ENCODE measurements around the gene TEX55. TPM values are rescaled to one million over a fixed set of nuclear protein-coding genes. Genes with fewer than 3 reads are reported as not detected.

The TEX55 gene
- total and polyA plus RNA-seq, 12 donors, result not detected

DNA sequence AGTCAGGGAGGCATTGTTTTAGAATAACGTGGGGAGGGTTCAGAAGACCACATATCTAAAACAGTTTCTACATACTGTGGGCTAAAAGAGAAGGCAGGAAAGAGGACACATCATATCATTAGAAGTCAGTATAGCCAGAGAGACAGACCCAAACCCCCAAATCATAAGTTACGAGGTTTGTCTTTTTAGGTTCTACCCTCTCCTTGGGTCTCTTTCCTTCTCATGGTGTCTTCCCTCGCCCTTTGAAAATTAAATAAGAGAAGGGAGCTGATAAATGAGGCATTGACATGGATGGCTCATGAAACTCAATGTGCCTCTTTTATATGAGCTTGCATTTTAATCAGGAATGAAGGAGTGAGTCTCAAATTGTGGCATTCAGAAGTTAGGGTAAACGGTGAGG, 30.8 kb downstream of the TEX55 start:
- no peak overlapping the region for H3K27ac ChIP-seq
- H3K4me3 ChIP-seq, result no peak overlapping the region
- H3K27me3 ChIP-seq, result no peaks in the 10 kb centered on the region
- H3K4me1 ChIP-seq (replicated peaks in 1 of 2), result no peaks in the 10 kb centered on the region
- 71 to 79% (median 71%) methylated on average over 4 of the region's 4 CpGs for WGBS, 4 donors
- intact Hi-C loops (cut with DNase I), result no loop called here
- no peaks in the 10 kb centered on the region for H3K36me3 ChIP-seq (replicated peaks in 1 of 2)
- TF ChIP-seq, protein P1, sequence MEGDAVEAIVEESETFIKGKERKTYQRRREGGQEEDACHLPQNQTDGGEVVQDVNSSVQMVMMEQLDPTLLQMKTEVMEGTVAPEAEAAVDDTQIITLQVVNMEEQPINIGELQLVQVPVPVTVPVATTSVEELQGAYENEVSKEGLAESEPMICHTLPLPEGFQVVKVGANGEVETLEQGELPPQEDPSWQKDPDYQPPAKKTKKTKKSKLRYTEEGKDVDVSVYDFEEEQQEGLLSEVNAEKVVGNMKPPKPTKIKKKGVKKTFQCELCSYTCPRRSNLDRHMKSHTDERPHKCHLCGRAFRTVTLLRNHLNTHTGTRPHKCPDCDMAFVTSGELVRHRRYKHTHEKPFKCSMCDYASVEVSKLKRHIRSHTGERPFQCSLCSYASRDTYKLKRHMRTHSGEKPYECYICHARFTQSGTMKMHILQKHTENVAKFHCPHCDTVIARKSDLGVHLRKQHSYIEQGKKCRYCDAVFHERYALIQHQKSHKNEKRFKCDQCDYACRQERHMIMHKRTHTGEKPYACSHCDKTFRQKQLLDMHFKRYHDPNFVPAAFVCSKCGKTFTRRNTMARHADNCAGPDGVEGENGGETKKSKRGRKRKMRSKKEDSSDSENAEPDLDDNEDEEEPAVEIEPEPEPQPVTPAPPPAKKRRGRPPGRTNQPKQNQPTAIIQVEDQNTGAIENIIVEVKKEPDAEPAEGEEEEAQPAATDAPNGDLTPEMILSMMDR (IDR thresholded peaks at IDR 0.05), result no peak
- TF ChIP-seq POLR2A (IDR thresholded peaks at IDR 0.05), result no peak
- no peaks in the 10 kb centered on the region for H3K9me3 ChIP-seq (replicated peaks in 1 of 3)
- no peak for DNase-seq

DNA sequence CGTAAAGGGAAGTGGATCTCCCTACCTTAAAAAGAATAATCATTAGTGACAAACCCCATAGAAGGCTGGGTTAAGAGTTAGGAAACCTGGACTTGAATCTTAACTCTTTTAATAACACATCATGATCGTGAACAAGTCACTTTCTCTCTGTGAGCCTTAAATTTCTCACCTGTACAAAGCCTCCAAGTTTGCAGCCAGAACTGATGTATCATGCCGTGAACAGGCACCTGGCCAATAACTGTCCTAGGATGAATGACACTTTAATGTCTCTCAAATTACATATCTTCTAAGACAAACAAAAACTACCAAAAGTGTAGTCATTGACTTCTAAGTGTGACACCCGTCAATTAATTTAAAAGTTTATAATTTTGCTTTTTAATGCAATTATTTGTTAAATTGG, 31.4 kb downstream of the TEX55 start:
- no peak overlapping the region for H3K4me3 ChIP-seq
- TF ChIP-seq POLR2A (IDR thresholded peaks at IDR 0.05), result no peak
- TF ChIP-seq, protein P1 (IDR thresholded peaks at IDR 0.05), result no peak
- 67 to 81% (median 77%) methylated on average over 4 of the region's 4 CpGs for WGBS, 4 donors
- no peak for DNase-seq
- no peaks in the 10 kb centered on the region for H3K9me3 ChIP-seq (replicated peaks in 1 of 3)
- intact Hi-C loops (cut with DNase I), result no loop called here
- H3K4me1 ChIP-seq (replicated peaks in 1 of 2), result no peaks in the 10 kb centered on the region
- no peaks in the 10 kb centered on the region for H3K27me3 ChIP-seq
- H3K36me3 ChIP-seq (replicated peaks in 1 of 2), result no peaks in the 10 kb centered on the region
- no peak overlapping the region for H3K27ac ChIP-seq

DNA sequence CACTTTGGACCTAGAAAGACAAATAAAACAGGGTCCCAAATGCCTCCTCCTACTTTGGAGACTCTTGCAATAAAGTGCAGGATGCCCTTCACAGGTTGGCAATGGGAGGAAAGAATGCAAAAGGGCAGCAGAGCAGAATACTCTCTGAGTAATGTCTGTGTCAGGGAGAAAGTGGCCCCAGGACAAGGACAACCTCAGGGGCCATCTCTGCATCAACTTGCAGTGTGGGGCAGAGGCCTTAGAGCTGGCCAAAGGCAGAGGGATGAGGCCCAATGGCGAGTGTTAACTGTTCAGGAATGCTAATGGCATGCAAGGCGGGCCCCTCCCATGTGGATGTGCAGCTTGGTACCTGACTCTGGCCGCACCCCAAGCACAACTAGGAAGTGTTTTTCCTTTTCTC, 35.8 kb downstream of the TEX55 start:
- no peak overlapping the region for H3K27ac ChIP-seq
- WGBS, 4 donors, result 58 to 81% (median 76%) methylated on average over 3 of the region's 3 CpGs
- no peak overlapping the region for H3K4me3 ChIP-seq
- no peaks in the 10 kb centered on the region for H3K27me3 ChIP-seq
- no peaks in the 10 kb centered on the region for H3K9me3 ChIP-seq (replicated peaks in 1 of 3)
- no peaks in the 10 kb centered on the region for H3K36me3 ChIP-seq (replicated peaks in 1 of 2)
- intact Hi-C loops (cut with DNase I), result no loop called here
- TF ChIP-seq POLR2A (IDR thresholded peaks at IDR 0.05), result no peak
- TF ChIP-seq, protein P1 (IDR thresholded peaks at IDR 0.05), result no peak
- DNase-seq, result no peak
- H3K4me1 ChIP-seq (replicated peaks in 1 of 2), result no peaks in the 10 kb centered on the region

DNA sequence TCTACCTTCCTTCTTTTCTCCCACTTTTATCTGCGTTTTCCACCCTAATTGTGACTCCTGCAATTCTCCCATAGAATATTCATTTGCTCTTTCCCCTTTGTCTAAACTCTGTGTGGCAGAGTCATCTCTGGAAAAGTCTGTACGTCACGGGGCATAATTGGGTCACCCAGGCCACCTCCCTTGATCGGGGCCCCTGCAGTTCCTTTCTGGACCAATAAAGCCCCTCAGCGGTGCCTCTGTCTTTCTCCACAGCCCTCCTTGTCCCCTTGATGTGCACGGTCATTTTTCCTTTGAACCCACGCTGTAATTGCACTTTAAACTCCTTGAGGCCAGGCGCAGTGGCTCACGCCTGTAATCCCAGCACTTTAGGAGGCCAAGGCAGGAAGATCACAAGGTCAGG, 38.1 kb downstream of the TEX55 start:
- DNase-seq, result no peak
- TF ChIP-seq POLR2A (IDR thresholded peaks at IDR 0.05), result no peak
- TF ChIP-seq, protein P1 (IDR thresholded peaks at IDR 0.05), result no peak
- intact Hi-C loops (cut with DNase I), result no loop called here
- Histone ChIP-seq H3K4me1 (replicated peaks in 1 of 2) (no peaks in the 10 kb centered on the region), H3K36me3 (replicated peaks in 1 of 2) (no peaks in the 10 kb centered on the region), H3K4me3 (no peak overlapping the region), H3K9me3 (replicated peaks in 1 of 3) (no peaks in the 10 kb centered on the region), H3K27ac (no peak overlapping the region), H3K27me3 (no peaks in the 10 kb centered on the region)
- WGBS, 4 donors, result 75 to 83% (median 78%) methylated on average over 9 of the region's 9 CpGs
